Measurements from ENCODE around the gene MEIS3.
"Not testable (repeated sequence)": the region's sequence is repeated elsewhere in the genome, so short reads cannot be mapped to it uniquely, and the experiment has no call there.

The MEIS3 gene

DNA sequence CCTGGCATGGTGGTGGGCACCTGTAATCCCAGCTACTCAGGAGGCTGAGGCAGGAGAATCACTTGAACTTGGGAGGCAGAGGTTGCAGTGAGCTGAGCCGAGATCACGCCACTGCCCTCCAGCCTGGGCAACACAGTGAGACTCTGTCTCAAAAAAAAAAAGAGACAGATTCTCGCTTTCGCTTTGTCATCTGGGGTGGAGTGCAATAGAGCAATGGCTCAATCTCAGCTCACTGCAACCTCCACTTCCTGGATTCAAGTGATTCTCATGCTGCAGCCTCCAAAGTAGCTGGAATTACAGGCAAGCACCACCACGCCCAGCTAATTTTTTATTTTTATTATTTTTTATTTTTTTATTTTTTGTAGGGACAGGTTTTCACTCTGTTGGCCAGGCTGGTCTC lies 30.6 kb downstream of the MEIS3 start:
- DNase-seq (ENCODE audit: low read depth in 1 of 2, low spot score in 1 of 2) = not testable (repeated sequence)

DNA sequence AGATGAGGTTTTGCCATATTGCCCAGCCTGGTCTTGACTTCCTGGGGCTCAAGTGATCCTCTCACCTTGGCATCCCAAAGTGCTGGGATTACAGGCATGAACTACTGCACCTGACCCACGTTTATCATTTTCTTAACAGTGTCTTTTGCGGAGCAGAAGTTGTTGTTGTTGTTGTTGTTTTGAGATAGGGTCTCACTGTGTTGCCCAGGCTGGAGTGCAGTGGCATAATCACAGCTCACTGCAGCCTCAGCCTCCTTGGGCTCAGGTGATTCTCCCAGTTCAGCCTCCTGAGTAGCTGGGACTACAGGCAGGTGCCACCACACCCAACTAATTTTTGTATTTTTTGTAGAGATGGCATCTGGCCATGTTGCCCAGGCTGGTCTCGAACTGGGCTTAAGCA lies 31.7 kb downstream of the MEIS3 start:
- not testable (repeated sequence) for DNase-seq (ENCODE audit: low read depth in 1 of 2, low spot score in 1 of 2)

DNA sequence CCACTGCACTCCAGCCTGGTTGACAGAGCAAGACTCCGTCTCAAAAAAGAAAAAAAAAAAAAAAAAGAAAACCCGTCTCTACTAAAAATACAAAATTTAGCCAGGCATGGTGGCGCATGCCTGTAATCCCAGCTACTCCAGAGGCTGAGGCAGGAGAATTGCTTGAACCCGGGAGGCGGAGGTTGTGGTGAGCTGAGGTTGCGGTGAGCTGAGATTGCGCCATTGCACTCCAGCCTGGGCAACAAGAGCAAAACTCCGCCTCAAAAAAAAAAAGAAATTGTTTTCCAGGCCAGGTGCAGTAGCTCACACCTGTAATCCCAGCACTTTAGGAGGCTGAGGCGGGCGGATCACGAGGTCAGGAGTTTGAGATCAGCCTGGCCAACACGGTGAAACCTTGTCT lies 32.7 kb downstream of the MEIS3 start:
- DNase-seq (ENCODE audit: low read depth in 1 of 2, low spot score in 1 of 2) = not testable (repeated sequence)

DNA sequence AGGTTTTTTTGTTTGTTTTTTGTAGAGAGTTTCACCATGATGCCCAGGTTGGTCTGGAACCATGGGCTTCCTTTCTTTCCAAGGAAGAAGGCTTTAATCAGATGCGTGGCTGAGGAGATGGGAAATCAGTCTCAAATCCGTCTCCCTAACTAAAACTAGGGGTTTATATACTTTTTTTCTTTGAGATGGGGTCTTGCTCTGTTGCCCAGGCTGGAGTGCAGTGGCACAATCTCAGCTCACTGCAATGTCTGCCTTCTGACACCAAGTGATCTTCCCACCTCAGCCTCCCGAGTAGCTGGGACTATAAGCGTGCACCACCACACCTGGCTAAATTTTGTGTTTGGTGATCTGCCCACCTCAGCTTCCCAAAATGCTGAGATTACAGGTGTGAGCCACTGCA lies 34.8 kb downstream of the MEIS3 start:
- not testable (repeated sequence) for DNase-seq (ENCODE audit: low read depth in 1 of 2, low spot score in 1 of 2)

- not testable (repeated sequence) for DNase-seq (ENCODE audit: low read depth in 1 of 2, low spot score in 1 of 2)
Observed at GRCh38 chr19:47383890-47384289, 35.4 kb downstream of the MEIS3 start.

- no peak for DNase-seq (ENCODE audit: low read depth in 1 of 2, low spot score in 1 of 2)
Observed at GRCh38 chr19:47381653-47382279, 37.6 kb downstream of the MEIS3 start.

DNA sequence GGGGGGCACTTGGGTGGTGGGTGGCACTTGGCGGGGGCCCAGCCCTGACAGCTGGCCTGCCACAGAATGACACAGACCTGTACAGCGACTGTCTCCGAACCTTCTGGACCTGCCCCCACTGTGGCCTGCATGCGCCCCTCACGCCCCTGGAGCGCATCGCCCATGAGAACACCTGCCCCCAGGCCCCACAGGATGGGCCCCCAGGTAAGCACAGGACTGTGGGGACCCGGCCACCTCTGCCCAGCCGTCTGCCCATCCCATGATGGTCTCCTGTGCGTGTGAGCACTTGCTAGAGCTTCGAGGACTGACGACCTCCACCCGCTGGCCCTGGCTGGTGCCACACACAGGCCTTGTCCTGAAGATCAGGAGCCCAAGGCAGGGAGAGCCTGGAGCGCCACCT lies 38.2 kb downstream of the MEIS3 start:
- DNase-seq (ENCODE audit: low read depth in 1 of 2, low spot score in 1 of 2) = no peak

DNA sequence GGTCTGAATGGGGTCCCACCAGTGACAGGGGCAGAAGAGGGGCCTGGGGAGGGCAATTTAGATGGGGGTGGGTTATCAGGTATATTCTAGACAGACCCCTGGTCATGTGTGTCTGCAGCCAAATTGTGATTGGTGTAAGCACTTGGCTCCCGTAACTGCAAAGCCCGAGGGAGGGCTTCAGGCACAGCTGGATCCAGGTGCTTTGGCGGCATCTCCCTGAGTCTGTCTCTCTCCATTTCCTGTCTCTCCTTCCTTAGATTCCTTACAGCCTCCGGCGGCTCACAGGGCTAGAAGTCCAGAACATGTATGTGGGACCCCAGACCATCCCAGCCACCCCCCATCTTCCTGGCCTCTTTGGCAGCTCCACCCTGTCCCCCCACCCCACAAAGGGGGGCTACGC lies 38.8 kb downstream of the MEIS3 start:
- no peak for DNase-seq (ENCODE audit: low read depth in 1 of 2, low spot score in 1 of 2)

DNA sequence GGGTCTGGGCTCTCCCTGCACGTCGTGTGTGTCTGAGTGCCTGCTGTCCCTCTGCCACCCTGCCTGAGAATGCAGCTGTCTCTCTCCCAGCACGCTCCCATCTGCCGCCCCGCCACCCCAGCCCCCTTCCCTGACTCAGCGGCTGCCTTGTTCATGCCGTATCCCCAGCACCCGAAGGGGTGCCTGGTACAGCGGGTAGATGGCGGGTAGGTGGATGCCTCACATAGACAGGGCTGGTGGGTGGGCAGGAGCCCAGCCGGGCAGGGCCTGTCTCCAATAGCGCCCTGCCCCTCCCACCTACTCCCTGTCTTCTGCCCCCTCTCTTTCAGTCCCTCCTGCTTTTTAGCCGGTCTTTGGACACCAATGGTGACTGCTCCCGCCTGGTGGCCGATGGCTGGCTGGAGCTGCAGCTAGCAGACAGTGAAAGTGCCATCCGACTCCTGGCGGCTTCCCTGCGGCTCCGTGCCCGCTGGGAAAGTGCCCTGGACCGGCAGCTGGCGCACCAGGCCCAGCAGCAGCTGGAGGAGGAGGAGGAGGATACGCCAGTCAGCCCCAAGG lies 39.9 kb downstream of the MEIS3 start:
- DNase-seq (ENCODE audit: low read depth in 1 of 2, low spot score in 1 of 2) = no peak

DNA sequence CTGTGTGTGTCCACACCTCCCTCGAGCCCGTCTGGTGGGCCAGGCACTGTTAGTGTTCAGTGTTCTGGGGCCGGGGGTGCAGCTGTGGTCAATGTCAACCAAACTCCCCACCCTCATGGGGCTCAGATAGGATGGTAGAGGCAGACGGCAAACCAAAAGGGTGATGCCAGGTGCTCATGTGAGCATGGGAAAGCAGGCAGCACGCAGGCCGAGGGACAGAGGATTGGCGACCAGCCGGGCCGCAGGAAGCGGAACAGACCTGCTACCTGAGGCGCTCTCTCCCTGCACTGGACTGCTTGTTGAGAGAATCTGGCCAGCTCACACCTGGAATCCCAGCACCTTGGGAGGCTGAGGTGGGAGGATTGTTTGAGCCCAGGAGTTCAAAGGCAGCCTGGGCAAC lies 41.1 kb downstream of the MEIS3 start:
- DNase-seq (ENCODE audit: low read depth in 1 of 2, low spot score in 1 of 2) = no peak

DNA sequence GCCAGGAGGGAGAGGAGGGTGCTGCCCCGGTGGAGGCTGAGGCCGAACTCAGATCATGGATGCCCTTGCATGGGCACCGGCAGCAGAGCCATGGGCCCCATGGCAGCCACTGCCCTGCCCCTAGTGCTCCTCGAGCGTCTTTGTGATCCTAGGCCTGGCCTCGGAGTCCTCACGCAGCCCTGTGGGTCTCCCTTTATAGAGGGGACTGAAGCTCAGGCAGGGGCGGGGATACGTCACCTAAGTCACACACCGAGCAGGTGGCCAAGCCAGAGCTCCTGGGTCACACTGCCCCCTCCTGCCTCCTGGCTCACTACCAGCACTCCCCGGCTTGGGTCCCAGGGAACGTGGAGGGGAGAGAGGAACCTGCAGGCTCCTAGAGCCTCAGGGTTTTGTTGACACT lies 41.5 kb downstream of the MEIS3 start:
- no peak for DNase-seq (ENCODE audit: low read depth in 1 of 2, low spot score in 1 of 2)

GRCh38 chr19:47377208-47377701 lies 42.1 kb downstream of the MEIS3 start:
- no peak for DNase-seq (ENCODE audit: low read depth in 1 of 2, low spot score in 1 of 2)

DNA sequence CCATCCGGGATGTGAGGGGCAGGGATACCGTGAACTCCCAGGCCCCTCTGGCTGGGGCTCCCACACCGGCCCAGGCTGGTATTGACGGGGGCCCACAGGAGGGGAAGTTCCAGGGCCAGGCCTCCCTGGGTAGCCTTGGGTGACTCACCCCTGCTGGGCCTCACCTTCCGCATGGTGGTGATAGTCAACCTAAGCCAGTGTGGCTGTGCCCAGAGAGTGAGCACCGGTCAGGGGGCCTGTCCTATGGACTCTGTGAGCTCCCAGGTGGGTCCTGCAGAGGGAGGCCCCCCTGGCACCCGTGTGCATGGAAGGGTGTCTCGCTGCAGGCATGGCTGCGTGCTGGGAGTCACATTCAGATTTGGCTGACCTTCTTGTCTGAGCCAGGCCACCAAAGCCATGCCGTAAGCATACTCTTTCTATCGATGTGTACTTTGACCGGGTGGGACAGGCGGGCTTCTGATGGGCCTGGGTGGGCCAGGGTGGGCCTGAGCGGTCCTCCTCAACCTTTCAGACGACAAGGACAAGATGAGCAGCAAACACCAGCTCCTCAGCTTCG lies 42.7 kb downstream of the MEIS3 start:
- DNase-seq (ENCODE audit: low read depth in 1 of 2, low spot score in 1 of 2) = no peak

- DNase-seq (ENCODE audit: low read depth in 1 of 2, low spot score in 1 of 2) = no peak
Observed at GRCh38 chr19:47375694-47376588, 43.4 kb downstream of the MEIS3 start.

DNA sequence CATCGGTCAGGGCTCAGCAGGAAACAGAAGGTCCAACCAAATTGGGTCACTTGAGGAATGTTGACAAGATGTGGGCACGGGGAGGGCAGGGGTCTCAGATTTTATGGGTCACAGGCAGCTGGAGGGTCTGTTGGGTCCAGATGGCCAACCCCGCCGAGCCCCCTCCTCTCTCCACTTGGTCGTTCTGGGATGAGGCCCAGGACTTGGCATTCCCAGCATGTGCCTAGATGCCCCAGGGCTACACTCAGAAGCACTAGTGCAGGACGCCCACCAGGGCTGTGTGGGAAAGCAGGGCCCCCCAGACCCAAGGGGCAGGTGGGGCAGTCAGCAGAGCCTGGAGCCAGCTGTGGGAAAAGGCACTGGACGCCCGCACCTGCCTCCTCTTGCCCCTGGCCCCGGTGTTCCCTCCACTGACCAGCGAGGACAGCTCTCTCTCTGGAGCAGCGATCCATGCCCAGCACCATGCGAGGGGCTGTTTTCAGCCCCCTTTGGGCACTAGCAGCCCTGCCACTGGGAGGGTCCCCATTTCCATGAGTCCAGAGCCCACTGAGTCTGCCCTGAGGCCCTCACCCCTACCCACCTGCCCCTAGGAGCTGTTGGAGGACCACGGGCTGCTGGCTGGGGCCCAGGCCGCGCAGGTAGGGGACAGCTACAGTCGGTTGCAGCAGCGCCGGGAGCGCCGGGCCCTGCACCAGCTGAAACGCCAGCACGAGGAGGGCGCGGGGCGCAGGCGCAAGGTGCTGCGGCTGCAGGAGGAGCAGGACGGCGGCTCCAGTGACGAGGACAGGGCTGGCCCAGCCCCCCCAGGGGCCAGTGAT lies 44.2 kb downstream of the MEIS3 start:
- DNase-seq (ENCODE audit: low read depth in 1 of 2, low spot score in 1 of 2) = no peak

- DNase-seq (ENCODE audit: low read depth in 1 of 2, low spot score in 1 of 2) = no peak
Observed at GRCh38 chr19:47373246-47374240, 45.8 kb downstream of the MEIS3 start.

DNA sequence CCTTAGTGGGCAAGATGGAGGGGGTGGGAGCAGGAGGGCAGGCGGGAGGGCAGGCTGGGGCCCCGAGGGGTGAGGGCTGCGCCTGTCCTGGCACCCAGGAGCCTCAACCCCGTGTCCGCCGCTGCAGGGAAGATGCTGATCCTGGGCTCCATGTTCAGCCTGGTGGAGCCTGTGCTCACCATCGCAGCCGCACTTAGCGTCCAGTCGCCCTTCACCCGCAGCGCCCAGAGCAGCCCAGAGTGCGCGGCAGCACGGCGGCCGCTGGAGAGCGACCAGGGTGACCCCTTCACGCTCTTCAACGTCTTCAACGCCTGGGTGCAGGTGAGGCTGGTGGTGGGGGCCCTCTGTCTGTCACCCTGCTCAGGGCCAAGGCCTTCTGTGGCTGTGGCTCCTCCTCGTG lies 46.7 kb downstream of the MEIS3 start:
- DNase-seq (ENCODE audit: low read depth in 1 of 2, low spot score in 1 of 2) = no peak

DNA sequence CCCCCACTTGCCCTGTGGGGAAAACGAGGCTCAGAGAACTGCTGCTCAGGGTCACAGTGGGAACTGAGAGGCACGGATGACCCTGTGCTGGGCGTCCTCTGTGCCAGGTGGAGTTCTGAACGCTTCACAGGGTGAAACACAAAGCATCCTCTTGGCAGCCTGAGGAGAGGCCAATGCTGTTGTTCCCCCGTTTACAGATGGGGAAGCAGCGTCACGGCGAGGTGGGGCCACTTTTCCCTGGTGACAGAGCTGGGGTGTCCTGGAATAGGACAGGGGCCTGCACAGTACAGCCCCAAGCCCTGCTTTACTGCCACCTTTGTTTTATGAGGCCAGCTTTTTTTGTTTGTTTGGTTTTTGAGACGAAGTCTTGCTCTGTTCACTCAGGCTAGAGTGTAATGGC lies 48.1 kb downstream of the MEIS3 start:
- no peak for DNase-seq (ENCODE audit: low read depth in 1 of 2, low spot score in 1 of 2)

GRCh38 chr19:47370045-47370611 lies 49.2 kb downstream of the MEIS3 start:
- DNase-seq (ENCODE audit: low read depth in 1 of 2, low spot score in 1 of 2) = no peak
